ENCODE results near the gene TBC1D17. TPM values are rescaled to one million over a fixed set of nuclear protein-coding genes. Genes with fewer than 3 reads are reported as not detected.

Gene TBC1D17
- total and polyA plus RNA-seq, 7 donors, result 13.4 to 41.0 (median 26.1) TPM

DNA sequence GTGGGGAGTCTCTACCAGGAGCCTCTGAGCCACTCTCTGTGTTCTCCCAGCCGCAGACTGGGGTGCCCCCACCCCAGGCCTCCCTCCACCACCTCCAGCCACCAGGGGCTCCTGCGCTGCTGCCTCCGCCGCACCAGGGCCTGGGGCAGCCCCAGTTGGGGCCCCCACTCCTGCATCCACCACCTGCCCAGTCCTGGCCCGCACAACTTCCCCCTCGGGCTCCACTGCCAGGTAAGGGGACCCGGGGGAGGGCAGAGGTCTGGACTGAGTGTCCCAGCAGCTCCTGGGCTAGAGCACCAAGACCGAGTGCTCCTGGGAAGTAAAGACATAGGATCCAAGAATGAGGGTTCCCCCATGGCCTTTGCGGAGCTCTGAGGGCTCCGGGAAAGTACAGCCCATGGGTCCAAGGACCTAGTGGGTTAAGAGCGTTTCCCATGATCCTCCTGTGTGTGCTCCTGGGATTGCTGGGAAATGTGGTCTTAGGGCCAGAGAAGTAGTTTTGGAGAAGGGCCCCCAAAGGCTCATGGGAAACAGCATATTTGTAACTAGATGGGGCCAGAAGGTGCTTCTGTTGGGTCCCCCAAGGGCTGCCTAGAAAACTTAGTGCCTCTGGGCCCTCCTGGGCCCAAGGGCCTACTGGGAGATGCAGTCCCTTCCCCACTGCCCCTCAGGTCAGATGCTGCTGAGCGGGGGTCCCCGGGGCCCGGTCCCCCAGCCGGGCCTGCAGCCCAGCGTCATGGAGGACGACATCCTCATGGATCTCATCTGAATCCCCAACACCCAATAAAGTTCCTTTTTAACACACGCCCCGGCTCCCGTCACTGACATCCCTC, 41.1 kb upstream of the TBC1D17 start:
- Histone ChIP-seq H3K4me1 (peaks cover 0 to 16% (median 7%) of the 10 kb centered on the region in 4 donors), H3K27me3 (no peaks in the 10 kb centered on the region), H3K4me3 (no peak overlapping the region), H3K9me3 (no peaks in the 10 kb centered on the region), H3K27ac (no peak overlapping the region), H3K36me3 (peaks cover 32 to 80% (median 68%) of the 10 kb centered on the region in 4 donors)
- no peak for TF ChIP-seq EP300 (IDR thresholded peaks at IDR 0.05)
- no peak for TF ChIP-seq POLR2A (IDR thresholded peaks at IDR 0.05)
- TF ChIP-seq POLR2AphosphoS5 (IDR thresholded peaks at IDR 0.05), result no peak
- TF ChIP-seq, protein P1, sequence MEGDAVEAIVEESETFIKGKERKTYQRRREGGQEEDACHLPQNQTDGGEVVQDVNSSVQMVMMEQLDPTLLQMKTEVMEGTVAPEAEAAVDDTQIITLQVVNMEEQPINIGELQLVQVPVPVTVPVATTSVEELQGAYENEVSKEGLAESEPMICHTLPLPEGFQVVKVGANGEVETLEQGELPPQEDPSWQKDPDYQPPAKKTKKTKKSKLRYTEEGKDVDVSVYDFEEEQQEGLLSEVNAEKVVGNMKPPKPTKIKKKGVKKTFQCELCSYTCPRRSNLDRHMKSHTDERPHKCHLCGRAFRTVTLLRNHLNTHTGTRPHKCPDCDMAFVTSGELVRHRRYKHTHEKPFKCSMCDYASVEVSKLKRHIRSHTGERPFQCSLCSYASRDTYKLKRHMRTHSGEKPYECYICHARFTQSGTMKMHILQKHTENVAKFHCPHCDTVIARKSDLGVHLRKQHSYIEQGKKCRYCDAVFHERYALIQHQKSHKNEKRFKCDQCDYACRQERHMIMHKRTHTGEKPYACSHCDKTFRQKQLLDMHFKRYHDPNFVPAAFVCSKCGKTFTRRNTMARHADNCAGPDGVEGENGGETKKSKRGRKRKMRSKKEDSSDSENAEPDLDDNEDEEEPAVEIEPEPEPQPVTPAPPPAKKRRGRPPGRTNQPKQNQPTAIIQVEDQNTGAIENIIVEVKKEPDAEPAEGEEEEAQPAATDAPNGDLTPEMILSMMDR (IDR thresholded peaks at IDR 0.05), result no peak
- 97% methylated on average over 20 of the region's 20 CpGs for WGBS, 2 donors
- no peak for DNase-seq
- intact Hi-C loops (cut with DNase I), result no loop called here

DNA sequence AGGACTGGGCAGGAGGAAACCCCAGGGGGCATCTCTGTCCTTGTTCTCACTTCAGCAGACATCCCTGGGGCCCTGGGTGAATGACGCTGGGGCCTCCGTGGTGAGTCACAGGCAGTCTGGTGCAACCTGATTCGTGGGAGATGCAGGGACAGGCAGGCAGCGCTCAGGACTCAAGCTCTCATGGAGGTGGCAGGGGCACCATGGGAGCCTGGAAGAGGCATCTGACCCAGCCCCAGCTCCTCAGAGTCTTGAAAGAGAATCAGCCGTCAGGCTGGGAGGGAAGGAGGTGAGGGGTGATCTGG, 40.5 kb upstream of the TBC1D17 start:
- H3K4me1 ChIP-seq, result peaks cover 0 to 16% (median 7%) of the 10 kb centered on the region in 4 donors
- intact Hi-C loops (cut with DNase I), result no loop called here
- H3K27ac ChIP-seq, result no peak overlapping the region
- H3K9me3 ChIP-seq, result no peaks in the 10 kb centered on the region
- no peaks in the 10 kb centered on the region for H3K27me3 ChIP-seq
- 91 to 95% methylated on average over 5 of the region's 5 CpGs for WGBS, 2 donors
- no peak overlapping the region for H3K4me3 ChIP-seq
- no peak for DNase-seq
- TF ChIP-seq, protein P1 (IDR thresholded peaks at IDR 0.05), result no peak
- TF ChIP-seq POLR2A (IDR thresholded peaks at IDR 0.05), result no peak
- TF ChIP-seq EP300 (IDR thresholded peaks at IDR 0.05), result no peak
- no peak for TF ChIP-seq POLR2AphosphoS5 (IDR thresholded peaks at IDR 0.05)
- peaks cover 31 to 74% (median 62%) of the 10 kb centered on the region in 4 donors for H3K36me3 ChIP-seq

GRCh38 chr19:49837425-49837824, 40.1 kb upstream of the TBC1D17 start:
- Histone ChIP-seq H3K27ac (no peak overlapping the region), H3K9me3 (no peaks in the 10 kb centered on the region), H3K4me3 (no peak overlapping the region), H3K4me1 (peaks cover 0 to 16% (median 7%) of the 10 kb centered on the region in 4 donors), H3K27me3 (no peaks in the 10 kb centered on the region), H3K36me3 (peaks cover 31 to 69% (median 58%) of the 10 kb centered on the region in 4 donors)
- no peak for DNase-seq
- TF ChIP-seq, protein P1 (IDR thresholded peaks at IDR 0.05), result no peak
- TF ChIP-seq EP300 (IDR thresholded peaks at IDR 0.05), result no peak
- TF ChIP-seq POLR2AphosphoS5 (IDR thresholded peaks at IDR 0.05), result no peak
- no peak for TF ChIP-seq POLR2A (IDR thresholded peaks at IDR 0.05)
- intact Hi-C loops (cut with DNase I), result no loop called here
- 96 to 98% methylated on average over 9 of the region's 9 CpGs for WGBS, 2 donors

DNA sequence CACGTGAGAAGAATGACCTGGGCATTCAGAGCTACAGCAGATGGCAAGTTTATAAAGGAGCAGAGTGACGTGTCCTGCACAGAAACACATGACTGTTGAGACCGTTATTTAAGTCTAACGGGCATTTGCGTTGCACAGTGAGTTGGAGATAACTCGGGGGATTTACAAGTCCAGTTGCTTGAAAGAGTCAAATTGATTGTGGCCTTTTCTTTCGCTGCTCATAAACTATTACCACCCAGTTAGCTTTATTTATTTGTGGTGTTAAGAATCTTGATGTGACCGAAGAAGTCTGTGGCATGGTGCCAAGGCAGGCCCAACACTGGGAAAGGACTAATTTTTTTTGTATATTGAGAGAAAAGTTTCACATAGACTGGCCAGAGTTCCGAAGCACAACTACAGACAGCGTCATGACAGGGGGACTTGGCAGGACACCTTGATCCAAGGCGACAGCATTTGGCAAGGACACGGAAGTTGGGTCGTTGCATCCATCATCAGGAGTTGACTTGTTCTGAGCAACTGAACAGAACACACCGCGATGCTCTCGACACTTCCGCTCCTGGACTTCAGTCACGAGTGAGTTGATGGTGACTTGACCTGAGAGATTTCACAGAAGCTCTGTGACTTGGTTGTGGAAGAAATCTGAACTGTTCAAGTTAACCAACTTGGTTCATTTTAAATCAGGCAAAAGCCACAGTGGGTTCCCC, 38.5 kb upstream of the TBC1D17 start:
- peaks cover 0 to 16% (median 7%) of the 10 kb centered on the region in 4 donors for H3K4me1 ChIP-seq
- peaks cover 21 to 53% (median 42%) of the 10 kb centered on the region in 4 donors for H3K36me3 ChIP-seq
- no peak overlapping the region for H3K4me3 ChIP-seq
- peak in 1 of 4 donors; percentile 8 for TF ChIP-seq POLR2AphosphoS5 (IDR thresholded peaks at IDR 0.05)
- TF ChIP-seq, protein P1 (IDR thresholded peaks at IDR 0.05), result no peak
- WGBS, 2 donors, result 90 to 91% methylated on average over 18 of the region's 18 CpGs
- no peaks in the 10 kb centered on the region for H3K9me3 ChIP-seq
- intact Hi-C loops (cut with DNase I), result no loop called here
- H3K27ac ChIP-seq, result peak overlapping the region in 3 of 4 donors; percentile 67 to 73 (median 69)
- no peak for DNase-seq
- H3K27me3 ChIP-seq, result no peaks in the 10 kb centered on the region
